ENCODE results near the gene PIK3C3.

PIK3C3 gene

DNA sequence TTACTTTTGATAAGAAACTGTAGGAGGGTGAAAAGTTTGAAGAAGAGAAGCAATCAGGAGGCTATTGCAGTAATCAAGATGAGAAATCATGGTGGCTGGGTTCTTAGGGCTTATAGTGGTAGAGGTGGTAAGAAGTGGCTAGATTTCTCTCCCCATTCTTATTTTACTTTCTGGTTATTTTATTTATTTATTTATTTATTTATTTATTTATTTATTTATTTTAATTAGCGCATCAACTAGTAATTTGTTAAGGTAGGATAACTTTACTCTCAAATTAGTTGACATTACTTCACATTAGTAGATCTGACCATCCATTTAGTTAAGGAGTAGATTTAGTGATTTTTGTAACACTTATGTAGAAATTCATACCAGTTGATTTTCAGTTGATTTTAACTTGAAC is 77.4 kb downstream of the PIK3C3 start (continued):
- no peak for TF ChIP-seq ZBTB20 (tag by site-specific recombination; IDR thresholded peaks at IDR 0.05)
- TF ChIP-seq ZNF10 (tag by site-specific recombination; IDR thresholded peaks at IDR 0.05): no peak
- no peak for TF ChIP-seq ZNF366 (tag by site-specific recombination; conservative IDR thresholded peaks at IDR 0.05)
- TF ChIP-seq ZNF610 (tag by site-specific recombination; IDR thresholded peaks at IDR 0.05; ENCODE audit: borderline replicate concordance): no peak
- peak; percentile 68 for TF ChIP-seq ZBTB8A (tag by site-specific recombination; IDR thresholded peaks at IDR 0.05)
- no peak for TF ChIP-seq ZNF777 (tag by site-specific recombination; IDR thresholded peaks at IDR 0.05; ENCODE audit: borderline replicate concordance)
- TF ChIP-seq ZNF146 (tag by site-specific recombination; IDR thresholded peaks at IDR 0.05): no peak
- TF ChIP-seq ZNF221 (tag by site-specific recombination; IDR thresholded peaks at IDR 0.05; ENCODE audit: borderline replicate concordance): no peak
- TF ChIP-seq ZNF426 (tag by site-specific recombination; IDR thresholded peaks at IDR 0.05): peak; percentile 91
- TF ChIP-seq ZNF629 (tag by site-specific recombination; IDR thresholded peaks at IDR 0.05): peak; percentile 42; the same call in 1 of the 2 replicates
- no peak for TF ChIP-seq ZNF529 (tag by site-specific recombination; IDR thresholded peaks at IDR 0.05; ENCODE audit: insufficient replicate concordance)
- no peak for TF ChIP-seq HOXA7 (CRISPR knock-in tag; IDR thresholded peaks at IDR 0.05; ENCODE audit: borderline replicate concordance)
- no peak for TF ChIP-seq ZNF16 (tag by site-specific recombination; IDR thresholded peaks at IDR 0.05; ENCODE audit: low read depth)
- no peak for TF ChIP-seq ZNF133 (tag by site-specific recombination; IDR thresholded peaks at IDR 0.05)
- no peak for TF ChIP-seq ZNF302 (tag by site-specific recombination; IDR thresholded peaks at IDR 0.05; ENCODE audit: low read depth)
- TF ChIP-seq ZEB2 (tag by site-specific recombination; IDR thresholded peaks at IDR 0.05): no peak
- no peak for TF ChIP-seq ZNF37A (tag by site-specific recombination; IDR thresholded peaks at IDR 0.05)
- no peak for TF ChIP-seq KLF8 (tag by site-specific recombination; IDR thresholded peaks at IDR 0.05)
- no peak for TF ChIP-seq ZSCAN23 (tag by site-specific recombination; IDR thresholded peaks at IDR 0.05)
- TF ChIP-seq RBAK (tag by site-specific recombination; IDR thresholded peaks at IDR 0.05): 0 out of 2 replicates have a peak, but pooled peaks have one; percentile 54
- no peak for TF ChIP-seq ZNF23 (tag by site-specific recombination; IDR thresholded peaks at IDR 0.05; ENCODE audit: borderline replicate concordance)
- no peak for TF ChIP-seq ZNF350 (tag by site-specific recombination; IDR thresholded peaks at IDR 0.05)
- TF ChIP-seq, protein P1, sequence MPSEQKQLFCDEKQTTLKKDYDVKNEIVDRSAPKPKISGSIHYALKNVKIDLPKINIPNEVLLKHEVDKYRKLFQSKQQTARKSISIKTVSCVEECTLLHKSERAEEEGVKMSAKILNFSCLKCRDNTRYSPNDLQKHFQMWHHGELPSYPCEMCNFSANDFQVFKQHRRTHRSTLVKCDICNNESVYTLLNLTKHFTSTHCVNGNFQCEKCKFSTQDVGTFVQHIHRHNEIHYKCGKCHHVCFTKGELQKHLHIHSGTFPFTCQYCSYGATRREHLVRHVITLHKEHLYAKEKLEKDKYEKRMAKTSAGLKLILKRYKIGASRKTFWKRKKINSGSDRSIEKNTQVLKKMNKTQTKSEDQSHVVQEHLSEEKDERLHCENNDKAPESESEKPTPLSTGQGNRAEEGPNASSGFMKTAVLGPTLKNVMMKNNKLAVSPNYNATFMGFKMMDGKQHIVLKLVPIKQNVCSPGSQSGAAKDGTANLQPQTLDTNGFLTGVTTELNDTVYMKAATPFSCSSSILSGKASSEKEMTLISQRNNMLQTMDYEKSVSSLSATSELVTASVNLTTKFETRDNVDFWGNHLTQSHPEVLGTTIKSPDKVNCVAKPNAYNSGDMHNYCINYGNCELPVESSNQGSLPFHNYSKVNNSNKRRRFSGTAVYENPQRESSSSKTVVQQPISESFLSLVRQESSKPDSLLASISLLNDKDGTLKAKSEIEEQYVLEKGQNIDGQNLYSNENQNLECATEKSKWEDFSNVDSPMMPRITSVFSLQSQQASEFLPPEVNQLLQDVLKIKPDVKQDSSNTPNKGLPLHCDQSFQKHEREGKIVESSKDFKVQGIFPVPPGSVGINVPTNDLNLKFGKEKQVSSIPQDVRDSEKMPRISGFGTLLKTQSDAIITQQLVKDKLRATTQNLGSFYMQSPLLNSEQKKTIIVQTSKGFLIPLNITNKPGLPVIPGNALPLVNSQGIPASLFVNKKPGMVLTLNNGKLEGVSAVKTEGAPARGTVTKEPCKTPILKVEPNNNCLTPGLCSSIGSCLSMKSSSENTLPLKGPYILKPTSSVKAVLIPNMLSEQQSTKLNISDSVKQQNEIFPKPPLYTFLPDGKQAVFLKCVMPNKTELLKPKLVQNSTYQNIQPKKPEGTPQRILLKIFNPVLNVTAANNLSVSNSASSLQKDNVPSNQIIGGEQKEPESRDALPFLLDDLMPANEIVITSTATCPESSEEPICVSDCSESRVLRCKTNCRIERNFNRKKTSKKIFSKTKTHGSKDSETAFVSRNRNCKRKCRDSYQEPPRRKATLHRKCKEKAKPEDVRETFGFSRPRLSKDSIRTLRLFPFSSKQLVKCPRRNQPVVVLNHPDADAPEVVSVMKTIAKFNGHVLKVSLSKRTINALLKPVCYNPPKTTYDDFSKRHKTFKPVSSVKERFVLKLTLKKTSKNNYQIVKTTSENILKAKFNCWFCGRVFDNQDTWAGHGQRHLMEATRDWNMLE (tag by site-specific recombination; conservative IDR thresholded peaks at IDR 0.05; ENCODE audit: low read depth): peak; percentile 84
- TF ChIP-seq GFI1B (tag by site-specific recombination; IDR thresholded peaks at IDR 0.05): no peak
- TF ChIP-seq ZNF140 (tag by site-specific recombination; IDR thresholded peaks at IDR 0.05): peak; percentile 95
- no peak for TF ChIP-seq EGR2 (tag by site-specific recombination; IDR thresholded peaks at IDR 0.05; ENCODE audit: low read depth)
- TF ChIP-seq SETDB1 (IDR thresholded peaks at IDR 0.05; ENCODE audit: insufficient read length, low read length): no peak
